Panc1 (cell line): ENCODE measurements around the gene GABRG3.

Experiments used
- CTCF ChIP-seq: fragments of 450-650 bp; IDR thresholded peaks from 2 replicates; pipeline ENCODE4 v1.5.1; 2017; ENCODE audit warnings: mild to moderate bottlenecking
- POLR2AphosphoS5 ChIP-seq: IDR thresholded peaks from 2 replicates; pipeline ENCODE4 v1.6.1; 2012; ENCODE audit warnings: mild to moderate bottlenecking, low read depth, low read length, moderate library complexity
- REST ChIP-seq, 2 experiments: IDR thresholded peaks; 2 replicates each; pipeline ENCODE4 v1.6.1; 2011 to 2012; ENCODE audit warnings: low read depth in 2 of 2, control low read depth in 1 of 2, low read length in 1 of 2, mild to moderate bottlenecking in 1 of 2, moderate library complexity in 1 of 2; ENCODE audit not compliant: insufficient read depth in 1 of 2
- SIN3A ChIP-seq: IDR thresholded peaks from 2 replicates; pipeline ENCODE4 v1.6.1; 2012; ENCODE audit warnings: low read depth, mild to moderate bottlenecking, low read length, moderate library complexity, borderline replicate concordance; ENCODE audit not compliant: insufficient read depth

GRCh38 chr15:26968806-26969205, 2.2 kb upstream of the GABRG3 start:
- TF ChIP-seq REST (IDR thresholded peaks at IDR 0.05; ENCODE audit: insufficient read depth in 1 of 2, low read depth in 2 of 2, low read length in 1 of 2) = no peak
- no peak for TF ChIP-seq CTCF
- no peak for TF ChIP-seq SIN3A
- TF ChIP-seq POLR2AphosphoS5 = no peak
